Tibial nerve (tissue), 4 donors: Measurements from ENCODE around the gene ST3GAL3.

ENCODE experiments used
- CTCF ChIP-seq, 5 experiments: fragments of 200-600 bp in 3 of 5; fragments of 450-650 bp in 2 of 5; sonication (generic) in 3 of 5; IDR thresholded peaks; one replicate each; pipeline ENCODE4 v1.5.1; 2016 to 2019; ENCODE audit warnings: antibody characterized with exemption in 5 of 5, mild to moderate bottlenecking in 3 of 5, moderate library complexity in 2 of 5
- EP300 ChIP-seq, 2 donors: sonication (generic); formaldehyde crosslinking; IDR thresholded peaks; one replicate each; pipeline ENCODE4 v1.6.1; 2017; ENCODE audit warnings: antibody characterized with exemption in 2 of 2, mild to moderate bottlenecking in 1 of 2
- POLR2A ChIP-seq, 2 donors: fragments of 450-650 bp; IDR thresholded peaks; one replicate each; pipeline ENCODE4 v1.6.1; 2017; ENCODE audit warnings: antibody characterized with exemption in 2 of 2, mild to moderate bottlenecking in 2 of 2, moderate library complexity in 2 of 2

GRCh38 chr1:43870306-43870705 is 163.0 kb downstream of the ST3GAL3 start:
- TF ChIP-seq CTCF (IDR thresholded peaks at IDR 0.05) (no peak), POLR2A (IDR thresholded peaks at IDR 0.05) (no peak), EP300 (IDR thresholded peaks at IDR 0.05) (no peak)
